GM21528 (cell line): ENCODE results near the gene MS4A13.
"Not testable (repeated sequence)": the region's sequence is repeated elsewhere in the genome, so short reads cannot be mapped to it uniquely, and the experiment has no call there.

ENCODE experiments used
- ATAC-seq: cut with Tn5 transposase; IDR thresholded peaks from one replicate; pipeline ENCODE4 v1.9.1; 2021; ENCODE audit warnings: mild to moderate bottlenecking, moderate library complexity; ENCODE audit not compliant: unreplicated experiment, low FRiP score

The MS4A13 gene

DNA sequence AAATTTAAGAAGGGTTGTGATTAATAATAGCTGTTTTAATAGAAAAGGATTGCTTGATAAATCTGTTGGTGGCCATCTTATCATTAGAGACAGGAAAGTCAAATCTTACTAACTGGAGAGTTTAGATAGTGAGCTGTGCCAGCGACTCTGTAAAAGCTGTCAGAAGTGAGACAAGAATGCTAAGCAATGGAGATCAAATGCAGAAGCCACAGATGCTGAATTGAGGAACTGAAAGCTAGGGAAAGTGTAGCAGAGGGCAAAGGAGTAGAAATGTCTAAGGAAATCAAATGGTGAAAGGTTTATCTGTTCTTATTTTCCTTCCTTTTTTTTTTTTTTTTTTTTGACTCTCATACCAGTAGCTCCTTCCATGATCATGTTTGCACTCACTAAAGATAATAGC lies 13.7 kb downstream of the MS4A13 start:
- no peak for ATAC-seq

DNA sequence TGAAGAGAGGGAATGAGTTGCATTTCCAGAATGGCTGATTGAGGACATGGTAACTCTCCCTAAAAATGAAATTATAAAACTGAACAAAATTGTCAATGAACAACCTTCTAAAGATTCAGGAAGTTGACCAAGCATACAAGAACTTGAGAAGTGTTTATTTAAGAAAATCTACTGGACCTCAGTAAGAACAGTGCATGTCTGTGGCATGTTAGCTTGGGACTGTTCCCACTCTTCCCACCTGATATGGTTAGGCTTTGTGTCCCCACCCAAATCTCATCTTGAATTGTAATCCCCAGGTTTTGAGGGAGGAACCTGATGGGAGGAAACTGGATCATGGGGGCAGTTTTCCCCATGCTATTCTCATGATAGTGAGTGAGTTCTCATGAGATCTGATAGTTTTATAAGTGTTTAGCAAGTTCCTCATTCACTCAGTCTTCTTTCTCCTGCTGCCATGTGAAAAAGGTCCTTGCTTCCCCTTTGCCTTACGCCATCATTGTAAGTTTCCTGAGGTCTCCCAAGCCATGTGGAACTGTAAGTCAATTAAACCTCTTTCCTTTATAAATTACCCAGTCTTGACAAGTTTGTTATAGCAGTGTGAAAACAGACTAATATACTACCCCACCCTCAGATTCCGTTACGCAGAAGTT lies 15.4 kb downstream of the MS4A13 start:
- no peak for ATAC-seq

- ATAC-seq = not testable (repeated sequence)
Measured at GRCh38 chr11:60532383-60532782, 17.2 kb downstream of the MS4A13 start.

DNA sequence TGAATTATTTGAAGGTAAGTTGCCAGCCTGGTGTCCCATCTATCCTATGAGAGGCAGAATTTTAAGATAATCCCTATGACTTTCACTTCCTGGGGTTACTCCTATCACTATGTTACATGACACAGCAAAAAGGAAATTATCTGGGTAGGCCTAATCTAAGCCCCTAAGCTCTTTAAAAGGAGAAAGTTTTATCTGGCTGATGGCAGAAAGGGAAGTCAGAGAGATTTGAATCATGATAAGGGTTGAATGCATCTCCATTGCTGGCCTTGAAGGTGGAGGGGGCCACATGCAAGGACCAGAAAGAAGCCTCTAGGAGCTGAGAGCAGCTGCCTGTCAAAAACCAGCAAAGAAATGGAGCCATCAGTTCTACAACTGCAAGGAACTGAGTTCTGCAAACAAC lies 23.4 kb downstream of the MS4A13 start:
- ATAC-seq = not testable (repeated sequence)

GRCh38 chr11:60544077-60544476 lies 28.9 kb downstream of the MS4A13 start:
- no peak for ATAC-seq

GRCh38 chr11:60561254-60561653 lies 46.1 kb downstream of the MS4A13 start:
- ATAC-seq = no peak

DNA sequence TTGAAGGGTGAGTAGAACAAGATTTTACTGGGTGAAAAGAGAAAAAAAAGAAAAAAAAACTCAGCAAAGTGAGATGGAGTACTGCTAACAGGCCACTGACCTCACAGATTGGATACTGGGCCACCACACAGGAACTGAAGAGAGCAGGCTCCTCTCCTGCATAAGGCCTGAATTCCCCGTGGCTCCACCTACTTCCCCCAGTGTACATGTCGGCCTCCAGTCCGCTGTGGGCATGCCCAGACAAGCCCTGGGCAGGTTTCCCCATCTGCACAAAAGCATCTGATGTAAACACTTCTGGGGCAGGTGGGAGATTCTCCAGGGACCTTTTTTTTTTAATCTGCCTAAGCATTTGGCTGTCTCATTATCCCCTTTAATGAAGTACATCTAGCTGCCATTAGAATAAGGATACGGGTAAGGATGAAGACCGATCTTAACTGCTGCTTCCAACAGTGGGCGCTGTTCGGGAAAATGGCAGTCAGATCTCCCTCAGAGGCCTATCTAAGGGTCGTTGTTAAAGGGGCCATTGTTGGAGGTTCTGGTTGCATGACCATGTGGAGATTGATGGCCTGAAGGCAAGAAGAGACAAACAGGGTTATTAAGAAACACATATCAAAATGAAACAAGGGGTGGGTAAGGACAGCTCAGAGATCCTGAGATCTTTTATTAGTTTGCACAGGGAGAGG lies 48.5 kb downstream of the MS4A13 start:
- ATAC-seq = no peak

DNA sequence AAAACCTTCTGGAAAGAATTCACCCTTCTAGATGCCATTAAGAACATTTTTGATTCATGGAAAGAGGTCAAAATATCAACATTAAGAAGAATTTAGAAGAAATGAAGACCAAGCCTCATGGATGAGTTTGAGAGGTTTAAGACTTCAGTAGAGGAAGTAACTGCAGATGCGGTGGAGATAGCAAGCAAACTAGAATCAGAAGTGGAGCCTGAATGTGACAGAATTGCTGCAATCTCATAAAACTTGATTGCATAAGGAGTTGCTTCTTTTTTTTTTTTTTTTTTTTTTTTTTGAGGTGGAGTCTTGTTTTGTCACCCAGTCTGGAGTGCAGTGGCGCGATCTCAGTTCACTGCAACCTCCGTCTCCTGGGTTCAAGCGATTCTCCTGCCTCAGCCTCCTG lies 51.6 kb downstream of the MS4A13 start:
- no peak for ATAC-seq

DNA sequence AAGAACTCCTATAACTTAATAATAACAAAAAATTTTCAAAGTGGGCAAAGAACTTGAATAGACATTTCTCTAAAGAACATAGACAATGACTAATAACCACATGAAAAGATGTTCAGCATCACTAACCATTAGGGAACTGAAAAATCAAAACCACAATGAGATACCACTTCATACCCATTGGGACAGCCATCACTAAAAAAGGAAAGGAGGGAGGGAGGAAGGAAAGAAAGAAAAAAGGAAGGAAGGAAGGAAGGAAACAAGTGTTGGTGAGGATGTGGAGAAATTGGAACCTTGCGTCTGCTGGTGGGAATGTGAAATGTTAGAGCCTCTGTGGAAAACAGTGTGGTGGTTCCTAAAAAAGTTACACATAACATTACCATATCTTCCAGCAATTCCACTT lies 55.8 kb downstream of the MS4A13 start:
- ATAC-seq = no peak

DNA sequence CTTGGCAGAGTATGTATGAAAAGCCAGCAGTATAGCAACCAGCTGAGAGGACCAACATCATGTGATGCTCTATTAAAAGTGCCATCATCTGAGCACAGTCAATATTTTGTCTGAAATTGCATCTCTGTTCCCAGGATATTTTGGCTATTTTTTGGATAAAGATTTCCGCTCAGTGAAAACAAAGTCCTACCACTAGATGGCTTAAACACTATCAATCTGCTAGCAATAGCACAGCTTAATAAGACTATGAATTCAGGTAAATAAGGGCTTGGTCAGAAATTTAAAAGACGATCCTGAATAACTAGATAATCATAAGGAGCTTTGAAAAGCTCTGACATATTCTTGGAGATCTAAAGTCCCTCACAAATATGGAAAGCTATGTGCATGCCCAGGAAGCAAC lies 74.4 kb downstream of the MS4A13 start:
- no peak for ATAC-seq
